IPS DF 6.9 (cell line): ENCODE data around the gene TM7SF2.
A peak's percentile ranks its signal among the peaks of the same experiment; 100 is the strongest.
"Not testable (repeated sequence)": the region's sequence is repeated elsewhere in the genome, so short reads cannot be mapped to it uniquely, and the experiment has no call there.

Experiments used
- DNase-seq: peaks from one replicate; pipeline ENCODE4 v3.0.0-alpha.2; 2013; ENCODE audit warnings: low read depth, low spot score
- H3K27ac ChIP-seq: one replicate; pipeline ENCODE4 v1.5.1; 2013; ENCODE audit warnings: low read length, control low read depth
- H3K27me3 ChIP-seq: 2 replicates; pipeline ENCODE4 v1.6.1; 2013; ENCODE audit warnings: mild to moderate bottlenecking, low read length; ENCODE audit not compliant: control insufficient read depth, insufficient read depth
- H3K36me3 ChIP-seq: 2 replicates; pipeline ENCODE4 v1.6.1; 2013; ENCODE audit warnings: low read length; ENCODE audit not compliant: control insufficient read depth, insufficient read depth
- H3K4me1 ChIP-seq: 2 replicates; pipeline ENCODE4 v1.6.1; 2013; ENCODE audit warnings: low read length; ENCODE audit not compliant: control insufficient read depth, insufficient read depth
- H3K4me3 ChIP-seq: 2 replicates; pipeline ENCODE4 v1.5.1; 2013; ENCODE audit warnings: mild to moderate bottlenecking, low read length
- H3K9me3 ChIP-seq: 2 replicates; pipeline ENCODE4 v1.6.1; 2013; ENCODE audit warnings: low read length, inconsistent platforms; ENCODE audit not compliant: control insufficient read depth, insufficient read depth
- WGBS: extraction: QIAGEN DNeasy Blood & Tissue Kit; methylation state at CpG from one replicate; pipeline ENCODE4 v1.1.7; 2013; ENCODE audit warnings: mixed read lengths, missing lambda C conversion rate; ENCODE audit not compliant: insufficient read length, insufficient coverage; 5-methylcytosine and 5-hydroxymethylcytosine counted together

TM7SF2 gene

GRCh38 chr11:65114538-65115171 lies 3.0 kb downstream of the TM7SF2 start:
- Histone ChIP-seq H3K4me1 (peaks cover 2% of the 10 kb centered on the region), H3K27ac (no peak overlapping the region), H3K36me3 (peaks cover 5% of the 10 kb centered on the region; the same call in 1 of the 2 replicates)

GRCh38 chr11:65115361-65116082 lies 3.9 kb downstream of the TM7SF2 start:
- H3K4me1 ChIP-seq = peaks cover 2% of the 10 kb centered on the region
- H3K4me3 ChIP-seq = no peak overlapping the region
- H3K9me3 ChIP-seq = no peaks in the 10 kb centered on the region
- no peak overlapping the region for H3K27ac ChIP-seq
- DNase-seq = no peak
- no CpG with 5 or more reads among the region's 21 CpGs for WGBS
- H3K27me3 ChIP-seq = no peaks in the 10 kb centered on the region
- H3K36me3 ChIP-seq = peaks cover 10% of the 10 kb centered on the region; the same call in 1 of the 2 replicates

More at GRCh38 chr11:65114538-65115171, 3.0 kb downstream of the TM7SF2 start:
- WGBS = no CpG with 5 or more reads among the region's 11 CpGs
- no peak for DNase-seq
- Histone ChIP-seq H3K27me3 (no peaks in the 10 kb centered on the region), H3K4me3 (no peak overlapping the region), H3K9me3 (no peaks in the 10 kb centered on the region)

- Histone ChIP-seq H3K36me3 (peaks cover 14% of the 10 kb centered on the region; the same call in 1 of the 2 replicates), H3K4me1 (no peaks in the 10 kb centered on the region), H3K27me3 (no peaks in the 10 kb centered on the region), H3K4me3 (peak overlapping the region; percentile 85; the same call in 1 of the 2 replicates), H3K27ac (no peak overlapping the region), H3K9me3 (no peaks in the 10 kb centered on the region)
- no CpG with 5 or more reads among the region's 68 CpGs for WGBS
- DNase-seq = no peak
These were observed 4.9 kb downstream of the TM7SF2 start for GRCh38 chr11:65116370-65117205.

GRCh38 chr11:65117206-65118096 lies 5.8 kb downstream of the TM7SF2 start, which contains the start of gene ZNHIT2:
Gene ZNHIT2 (minus strand): TSS chr11:65117701. CDS start chr11:65117653, 48 bp downstream.
- H3K9me3 ChIP-seq = no peaks in the 10 kb centered on the region
- no peak within 1 kb of the TSS for H3K27ac ChIP-seq
- H3K27me3 ChIP-seq = no peaks in the 10 kb centered on the region
- no CpG with 5 or more reads among the region's 89 CpGs for WGBS
- peaks cover 14% of the 10 kb centered on the region; the same call in 1 of the 2 replicates for H3K36me3 ChIP-seq
- DNase-seq = peak; percentile 95
- H3K4me3 ChIP-seq = peak within 1 kb of the TSS; percentile 85
- no peaks in the 10 kb centered on the region for H3K4me1 ChIP-seq

DNA sequence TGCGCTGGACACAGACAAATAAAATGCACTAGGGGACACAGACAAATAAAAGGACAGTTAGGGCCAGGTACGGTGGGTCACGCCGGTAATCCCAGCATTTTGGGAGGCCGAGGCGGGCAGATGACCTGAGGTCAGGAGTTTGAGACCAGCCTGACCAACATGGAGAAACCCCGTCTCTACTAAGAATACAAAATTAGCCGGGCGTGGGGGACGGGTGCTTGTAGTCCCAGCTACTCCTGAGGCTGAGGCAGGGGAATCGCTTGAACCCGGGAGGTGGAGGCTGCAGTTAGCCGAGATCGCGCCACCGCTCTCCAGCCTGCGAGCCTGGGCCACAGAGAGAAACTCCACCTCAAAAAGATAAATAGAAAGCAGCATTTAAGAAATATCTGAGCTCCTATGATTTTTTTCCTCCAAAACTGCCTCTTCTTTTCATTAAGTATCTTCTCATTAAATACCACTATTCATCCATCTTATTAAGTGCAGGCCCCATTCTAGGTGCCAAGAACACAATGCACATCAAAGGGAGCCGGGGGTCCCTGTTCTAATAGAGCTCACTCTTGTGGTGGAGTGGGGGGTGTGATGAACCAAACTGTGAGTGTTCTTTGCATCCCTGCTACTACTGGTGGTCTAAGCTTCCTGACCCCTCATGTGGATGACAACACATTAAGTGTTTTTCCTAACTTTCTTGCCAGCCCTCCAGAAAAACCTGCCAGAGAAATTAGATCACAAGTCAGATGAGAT lies 6.6 kb downstream of the TM7SF2 start:
- H3K4me3 ChIP-seq = no peak overlapping the region
- no peaks in the 10 kb centered on the region for H3K4me1 ChIP-seq

GRCh38 chr11:65118891-65119669 lies 7.4 kb downstream of the TM7SF2 start:
- not testable (repeated sequence) for DNase-seq, H3K4me3 ChIP-seq, H3K4me1 ChIP-seq, H3K27ac ChIP-seq, H3K27me3 ChIP-seq, H3K9me3 ChIP-seq
- no CpG with 5 or more reads among the region's 18 CpGs for WGBS
- peaks cover 14% of the 10 kb centered on the region; the same call in 1 of the 2 replicates for H3K36me3 ChIP-seq

More for the DNA sequence above, 6.6 kb downstream of the TM7SF2 start:
- Histone ChIP-seq H3K36me3 (peaks cover 14% of the 10 kb centered on the region; the same call in 1 of the 2 replicates), H3K27me3 (no peaks in the 10 kb centered on the region), H3K27ac (no peak overlapping the region), H3K9me3 (no peaks in the 10 kb centered on the region)
- no CpG with 5 or more reads among the region's 18 CpGs for WGBS
- DNase-seq = no peak

GRCh38 chr11:65119670-65119995 lies 8.0 kb downstream of the TM7SF2 start:
- H3K4me3 ChIP-seq = no peak overlapping the region
- no peaks in the 10 kb centered on the region for H3K27me3 ChIP-seq
- no peak overlapping the region for H3K27ac ChIP-seq
- H3K4me1 ChIP-seq = no peaks in the 10 kb centered on the region
- H3K9me3 ChIP-seq = no peaks in the 10 kb centered on the region
- no peak for DNase-seq
- peaks cover 16% of the 10 kb centered on the region; the same call in 1 of the 2 replicates for H3K36me3 ChIP-seq

DNA sequence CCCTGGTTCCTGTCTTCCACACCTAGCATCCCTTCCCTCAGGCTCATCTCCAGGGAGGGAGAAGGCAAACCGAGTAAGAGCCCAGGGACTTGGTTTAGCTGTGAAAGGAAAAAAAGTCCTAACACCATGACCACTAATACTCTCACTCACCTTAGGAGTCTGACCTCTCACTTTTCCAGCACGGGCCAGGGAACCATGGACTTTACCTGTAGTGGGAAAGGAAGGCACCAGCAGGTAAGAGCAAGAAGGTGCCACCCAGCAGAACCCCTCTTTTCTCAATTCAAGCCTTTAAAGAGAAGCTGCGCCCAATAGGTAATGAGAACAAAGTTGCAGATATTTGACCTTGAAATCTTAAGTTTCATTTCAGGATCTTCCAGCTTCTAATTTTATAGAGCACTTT lies 9.2 kb downstream of the TM7SF2 start:
- no peak overlapping the region for H3K27ac ChIP-seq
- peaks cover 22% of the 10 kb centered on the region; the same call in 1 of the 2 replicates for H3K36me3 ChIP-seq
- no peak for DNase-seq
- H3K4me1 ChIP-seq = no peaks in the 10 kb centered on the region
- no CpG with 5 or more reads among the region's 3 CpGs for WGBS
- no peak overlapping the region for H3K4me3 ChIP-seq
- H3K27me3 ChIP-seq = no peaks in the 10 kb centered on the region
- no peaks in the 10 kb centered on the region for H3K9me3 ChIP-seq

DNA sequence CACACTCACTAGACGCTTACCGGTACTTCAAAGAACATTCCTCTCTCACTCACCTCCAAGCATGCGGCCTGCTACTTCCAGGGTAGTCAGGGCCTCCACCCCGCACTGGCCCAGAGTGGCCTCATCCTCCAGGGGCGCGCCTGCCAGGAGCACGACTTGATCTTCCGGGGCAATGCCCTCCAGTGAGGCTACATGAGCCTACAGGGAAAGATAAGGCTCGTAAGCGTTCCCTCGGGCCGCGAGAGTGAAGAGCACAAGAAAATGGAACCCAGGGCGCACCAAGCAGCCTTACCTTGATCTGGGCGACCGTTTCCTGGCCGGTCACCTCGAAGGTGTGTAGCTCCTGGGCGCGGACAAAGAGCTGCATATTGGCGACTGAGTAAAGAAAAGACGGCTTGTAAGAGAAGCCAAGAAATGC lies 9.8 kb downstream of the TM7SF2 start:
- no CpG with 5 or more reads among the region's 22 CpGs for WGBS
- no peaks in the 10 kb centered on the region for H3K4me1 ChIP-seq
- peak overlapping the region; percentile 87 for H3K4me3 ChIP-seq
- DNase-seq = no peak
- H3K27ac ChIP-seq = no peak overlapping the region
- H3K36me3 ChIP-seq = peaks cover 26% of the 10 kb centered on the region; the same call in 1 of the 2 replicates
- no peaks in the 10 kb centered on the region for H3K9me3 ChIP-seq
- no peaks in the 10 kb centered on the region for H3K27me3 ChIP-seq
